Measurements from ENCODE around the gene SND1.

Gene SND1

DNA sequence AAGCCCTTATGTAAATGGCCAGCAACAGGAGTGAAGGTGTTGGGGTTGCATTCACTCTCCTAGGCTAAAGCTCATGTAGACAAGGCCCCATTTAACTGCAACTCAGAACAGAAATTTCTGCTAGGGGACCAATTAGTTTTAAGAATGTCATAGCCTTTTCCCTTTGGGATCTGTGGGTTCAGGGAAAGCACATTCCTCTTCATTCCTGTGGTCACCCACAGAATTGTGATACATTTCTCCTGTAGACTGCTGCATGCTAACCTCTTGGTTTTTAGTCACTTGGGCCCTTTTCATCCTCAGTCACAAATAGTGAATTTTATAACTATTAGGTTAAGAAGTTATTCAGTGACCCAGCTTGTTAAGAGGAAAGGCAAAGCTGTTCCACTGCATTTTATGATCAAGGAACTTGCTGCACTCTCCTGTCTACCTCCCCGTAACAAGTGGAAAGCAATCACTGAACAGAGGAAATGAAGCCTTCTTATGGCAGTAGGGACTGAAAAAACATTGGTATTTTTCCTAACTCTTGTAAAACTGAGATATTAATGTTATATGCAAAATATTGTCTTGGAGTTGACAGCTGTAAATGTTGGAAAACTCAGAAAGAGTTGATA is 124.9 kb downstream of the SND1 start:
- no peak for DNase-seq

GRCh38 chr7:127780489-127780888 is 128.5 kb downstream of the SND1 start:
- no peak for DNase-seq

DNA sequence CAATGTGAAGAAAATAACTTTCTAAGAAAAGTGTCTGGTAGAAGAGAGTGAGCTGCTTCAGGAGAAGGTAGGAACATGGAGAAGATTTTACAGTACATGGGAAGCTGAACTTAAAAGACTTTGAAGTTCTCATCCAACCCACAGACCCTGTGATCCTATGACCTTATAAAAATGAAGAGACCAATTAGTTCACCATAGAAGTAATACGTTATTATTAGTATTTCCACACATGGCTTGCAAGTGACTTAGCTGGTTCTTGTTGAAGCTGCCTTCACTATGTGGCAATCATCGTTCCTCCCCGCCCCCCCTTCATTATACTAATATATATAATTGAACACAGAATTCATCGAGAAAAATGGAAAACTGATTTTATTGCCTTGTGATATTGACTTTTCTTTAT is 129.1 kb downstream of the SND1 start:
- DNase-seq = no peak

DNA sequence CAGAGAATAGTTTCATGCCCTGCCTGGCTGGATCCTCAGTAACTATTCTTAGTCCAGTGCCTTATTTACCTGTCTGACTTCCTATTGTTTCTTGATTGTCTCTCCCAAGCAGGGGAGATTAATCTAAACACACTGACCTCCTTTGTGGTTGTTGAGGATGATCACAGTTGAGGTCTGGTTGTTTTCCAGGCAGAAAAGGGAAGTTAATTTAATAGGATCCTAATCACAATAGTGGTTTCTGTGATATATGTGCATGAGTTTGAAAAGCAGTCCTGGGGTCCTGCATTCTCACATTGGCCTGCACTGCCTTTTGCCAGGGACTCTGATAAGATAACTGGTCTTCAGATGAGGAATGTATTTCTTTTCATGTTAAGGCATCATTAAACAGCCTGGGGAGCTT is 130.1 kb downstream of the SND1 start:
- DNase-seq = peak; percentile 35

DNA sequence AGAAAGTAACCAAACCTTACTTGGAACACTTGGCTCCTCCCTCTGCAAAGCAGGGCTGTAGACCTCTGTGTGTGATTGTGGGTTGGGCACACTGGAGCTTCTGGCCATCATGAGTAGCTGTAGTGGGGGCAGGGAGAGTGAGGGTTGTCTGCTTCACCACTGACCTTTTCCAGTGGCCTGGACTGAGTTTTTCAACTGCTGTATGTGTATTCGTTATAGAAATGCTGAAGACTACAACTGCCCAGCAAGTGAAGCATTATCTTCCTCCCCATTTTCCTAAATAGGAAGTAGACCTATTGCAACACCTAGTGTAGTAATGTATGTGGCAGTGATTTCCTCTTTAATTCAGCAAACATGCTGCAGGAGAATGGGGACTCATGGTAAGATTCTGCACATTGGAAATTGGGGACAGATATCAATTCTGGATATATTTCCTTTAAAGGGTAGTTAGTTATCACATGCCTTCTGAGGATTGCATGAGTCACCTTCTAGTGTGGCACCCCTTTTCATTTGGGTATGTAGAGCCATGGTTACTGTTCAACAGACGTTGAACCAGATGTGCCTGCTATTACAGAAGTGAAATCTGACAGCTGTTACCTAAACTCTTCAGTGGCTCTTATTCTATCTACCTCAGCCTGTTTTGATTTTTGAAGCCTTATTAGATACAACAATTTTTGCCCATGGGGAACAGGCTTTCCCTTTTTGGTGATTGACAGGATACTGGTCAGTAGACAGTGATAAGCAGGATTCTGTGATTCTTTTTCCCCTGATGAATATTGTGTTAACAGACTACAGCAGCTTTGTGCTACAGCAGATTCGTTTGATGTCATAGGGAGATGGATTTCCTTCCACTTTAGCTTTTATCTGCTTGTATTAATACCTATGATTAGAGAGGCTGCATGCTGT is 130.9 kb downstream of the SND1 start:
- DNase-seq = peak; percentile 23

- no peak for DNase-seq
Measured at GRCh38 chr7:127786184-127786583, 134.2 kb downstream of the SND1 start.

- DNase-seq = no peak
Measured at GRCh38 chr7:127789031-127789430, 137.0 kb downstream of the SND1 start.

DNA sequence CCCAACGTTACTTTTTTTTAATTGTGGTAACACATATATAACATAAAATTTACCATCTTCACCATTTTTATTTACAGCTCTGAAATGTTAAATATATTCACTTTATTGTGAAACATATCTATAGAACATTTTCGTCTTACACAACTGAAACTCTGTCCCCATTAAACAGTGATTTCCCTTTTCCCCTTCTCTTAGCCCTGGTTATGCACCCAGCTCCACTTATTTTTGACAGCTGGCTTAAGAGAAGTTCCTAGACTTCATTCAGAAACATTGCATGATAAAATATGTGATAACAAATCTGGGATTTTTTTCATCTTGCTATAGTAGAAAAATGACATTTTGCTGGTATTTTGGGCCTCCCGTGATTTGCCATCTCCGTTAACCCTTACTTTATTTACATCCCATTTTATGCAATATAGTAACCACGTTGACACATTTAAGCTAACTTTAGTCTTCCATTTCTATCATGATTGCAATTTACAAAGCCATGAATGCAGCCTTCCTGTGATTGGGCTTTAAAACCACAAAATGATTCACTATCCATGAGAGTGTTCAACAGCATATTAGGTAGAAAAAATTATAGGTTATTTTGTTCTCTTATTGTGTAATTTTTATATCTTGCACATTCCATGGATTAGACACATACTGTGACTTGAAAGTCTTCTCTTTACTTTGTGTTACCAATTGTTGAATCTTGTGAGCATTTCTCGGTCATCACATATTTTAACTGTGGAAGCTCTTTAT is 139.6 kb downstream of the SND1 start:
- DNase-seq = no peak

- DNase-seq = peak; percentile 78
Measured at GRCh38 chr7:127792528-127793342, 140.7 kb downstream of the SND1 start.

DNA sequence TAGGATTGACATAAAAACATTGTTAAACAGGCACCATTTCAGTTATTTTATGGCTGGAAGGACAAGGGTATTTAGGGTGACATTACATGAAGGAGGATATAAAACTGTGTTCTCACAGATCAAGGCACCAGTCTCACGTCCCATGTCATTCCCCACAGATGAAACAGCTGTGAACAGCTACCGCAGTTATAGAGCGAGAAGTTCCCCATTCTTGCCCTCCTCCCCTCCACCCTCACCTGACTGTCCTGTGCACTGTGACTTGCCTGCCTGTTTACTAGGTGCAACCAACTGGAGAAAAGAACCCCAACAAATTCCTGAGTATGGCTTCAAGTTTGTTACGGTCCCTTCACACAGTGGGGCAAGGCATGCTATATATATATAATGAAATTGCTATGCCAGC is 141.6 kb downstream of the SND1 start:
- DNase-seq = no peak

GRCh38 chr7:127794136-127794535 is 142.1 kb downstream of the SND1 start:
- DNase-seq = no peak

GRCh38 chr7:127794551-127794950 is 142.6 kb downstream of the SND1 start:
- DNase-seq = no peak

DNA sequence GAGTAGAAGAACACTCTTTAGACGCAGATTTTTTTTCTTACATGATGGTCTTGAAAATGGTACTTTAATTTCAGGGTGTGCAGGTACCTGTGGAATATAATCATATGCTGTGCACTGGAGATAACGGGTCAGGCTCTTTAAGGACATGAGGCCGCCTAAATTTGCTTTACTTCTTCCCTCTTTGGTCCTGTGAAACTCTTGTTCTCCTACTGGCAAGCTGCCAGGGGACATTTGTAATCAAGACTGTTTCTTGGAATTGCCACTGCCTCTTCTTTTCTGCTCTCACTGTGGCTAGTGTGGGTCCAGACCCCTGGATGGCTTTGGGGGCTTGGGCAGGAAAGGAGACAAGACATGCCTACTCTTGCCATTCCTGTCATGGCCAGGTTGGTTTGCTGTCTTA is 146.0 kb downstream of the SND1 start:
- DNase-seq = peak; percentile 77

- DNase-seq = no peak
Measured at GRCh38 chr7:127798769-127799372, 146.9 kb downstream of the SND1 start.

GRCh38 chr7:127799535-127800305 is 147.7 kb downstream of the SND1 start:
- DNase-seq = no peak

GRCh38 chr7:127802845-127803244 is 150.9 kb downstream of the SND1 start:
- DNase-seq = no peak

GRCh38 chr7:127803626-127804025 is 151.6 kb downstream of the SND1 start:
- DNase-seq = no peak

- DNase-seq = no peak
Measured at GRCh38 chr7:127807340-127807739, 155.3 kb downstream of the SND1 start.

GRCh38 chr7:127807829-127808228 is 155.8 kb downstream of the SND1 start:
- DNase-seq = no peak

- DNase-seq = peak; percentile 93
Measured at GRCh38 chr7:127809261-127809702, 157.3 kb downstream of the SND1 start.

DNA sequence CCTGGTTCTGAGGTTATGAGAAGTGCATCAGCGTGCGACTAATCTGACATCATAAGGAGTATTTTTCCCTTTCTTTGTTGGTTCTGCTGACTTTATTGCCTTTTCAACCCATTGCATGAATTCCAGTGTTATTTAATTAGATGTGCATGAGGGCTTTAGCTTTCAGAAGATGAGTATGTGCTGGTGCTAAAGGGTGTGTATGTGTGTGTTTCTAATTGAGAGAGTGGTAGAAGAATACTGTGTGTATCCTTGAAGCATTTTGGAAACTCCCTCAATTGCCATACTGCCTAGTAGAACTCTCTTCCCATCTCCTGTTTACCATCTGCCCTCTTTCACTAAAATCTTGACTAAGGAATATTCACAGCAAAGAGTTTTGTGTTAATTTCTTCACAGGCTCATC is 158.1 kb downstream of the SND1 start:
- no peak for DNase-seq
